Spleen (tissue), 11 donors: ENCODE measurements around the gene EXOC6B. TPM values are rescaled to one million over a fixed set of nuclear protein-coding genes. Genes with fewer than 3 reads are reported as not detected.

ENCODE experiments used
- DNase-seq: peaks from one replicate; pipeline ENCODE4 v3.0.0-alpha.2; 2020
- H3K27ac ChIP-seq, 8 donors: fragments of 200-600 bp; sonication (generic) in 7 of 8; 1 replicate in 4 of 8; 2 replicates in 4 of 8; pipeline versions ENCODE4 v1.5.0 to v1.8.0; 2016 to 2021; ENCODE audit warnings: inconsistent platforms in 4 of 8, mild to moderate bottlenecking in 4 of 8, moderate library complexity in 1 of 8
- H3K27me3 ChIP-seq, 7 donors: fragments of 200-600 bp; sonication (generic) in 6 of 7; replicated peaks in 1 of 7; 1 replicate in 4 of 7; 2 replicates in 3 of 7; pipeline versions ENCODE4 v1.5.0 to v1.8.0; 2016 to 2021; ENCODE audit warnings: inconsistent platforms in 3 of 7, mild to moderate bottlenecking in 1 of 7
- H3K36me3 ChIP-seq, 6 donors: fragments of 200-600 bp; sonication (generic) in 5 of 6; 1 replicate in 4 of 6; 2 replicates in 2 of 6; pipeline versions ENCODE4 v1.5.0 to v1.8.0; 2016 to 2021; ENCODE audit warnings: inconsistent platforms in 2 of 6
- H3K4me1 ChIP-seq, 6 donors: fragments of 200-600 bp; sonication (generic) in 5 of 6; 1 replicate in 3 of 6; 2 replicates in 3 of 6; pipeline versions ENCODE4 v1.5.0 to v1.8.0; 2016 to 2021; ENCODE audit warnings: inconsistent platforms in 3 of 6
- H3K4me3 ChIP-seq, 8 donors: fragments of 200-600 bp; sonication (generic) in 7 of 8; 1 replicate in 4 of 8; 2 replicates in 4 of 8; pipeline versions ENCODE4 v1.5.0 to v1.8.0; 2016 to 2021; ENCODE audit warnings: inconsistent platforms in 4 of 8, mild to moderate bottlenecking in 4 of 8, moderate library complexity in 2 of 8
- H3K9me3 ChIP-seq, 8 donors: fragments of 200-600 bp; sonication (generic) in 7 of 8; 1 replicate in 4 of 8; 2 replicates in 4 of 8; pipeline versions ENCODE4 v1.5.0 to v1.8.0; 2016 to 2021; ENCODE audit warnings: inconsistent platforms in 4 of 8
- CTCF ChIP-seq, 11 experiments: fragments of 200-600 bp in 7 of 11; fragments of 450-650 bp in 4 of 11; sonication (generic) in 4 of 11; IDR thresholded peaks in 8 of 11; conservative IDR thresholded peaks in 3 of 11; 1 replicate in 7 of 11; 2 replicates in 4 of 11; pipeline versions ENCODE4 v1.4.0 to v1.8.0; 2016 to 2021; ENCODE audit warnings: antibody characterized with exemption in 11 of 11, inconsistent platforms in 4 of 11, mild to moderate bottlenecking in 1 of 11
- POLR2A ChIP-seq, 3 donors: fragments of 450-650 bp; IDR thresholded peaks; one replicate each; pipeline ENCODE4 v1.5.1; 2017; ENCODE audit warnings: antibody characterized with exemption in 3 of 3, mild to moderate bottlenecking in 1 of 3
- POLR2AphosphoS5 ChIP-seq, 3 donors: sonication (generic); formaldehyde crosslinking; IDR thresholded peaks; one replicate each; pipeline ENCODE4 v1.5.1; 2017; ENCODE audit warnings: antibody characterized with exemption in 3 of 3
- WGBS, 5 donors: extraction: QIAGEN DNeasy Blood & Tissue Kit in 3 of 5; methylation state at CpG; one replicate each; pipeline versions ENCODE4 v1.1.5 to v1.1.7; 2013 to 2018; 5-methylcytosine and 5-hydroxymethylcytosine counted together
- intact Hi-C: fragments of 100-400 bp; cut with DNase I; formaldehyde crosslinking; loops from one replicate; pipeline ENCODE4 v1.15.0; 2023; ENCODE audit warnings: low total_unique reads
- polyA plus RNA-seq, 3 donors: library from polyadenylated mRNA; stranded (reverse); fragments of 200-250 nt; gene quantifications; one replicate each; pipeline ENCODE4 v1.2.1, GENCODE V29; 2013
- total RNA-seq, 7 donors: library from RNA; depleted of rRNA in 3 of 7; stranded (reverse); fragments of >200 nt in 3 of 7; fragmentation: NEBNext Ultra II Directional in 4 of 7; extraction: Animal tissue kit (Norgen Biotek cat#: 25700) in 4 of 7; gene quantifications; one replicate each; pipeline versions ENCODE4 v1.1.0 to v1.2.1, GENCODE V29; 2016 to 2021
- donor health status: healthy with polysubstance abuse.
- donor health status: DM: no; HTN: no; CAD: no; lungs with moderate emphysema.
- donor health status: DM: no; HTN: no; CAD: no.
- donor health status: Bipolar disorder and iron deficiency.
- donor health status: healthy.
- donor health status: DM: no; HTN: no; CAD: no.
- donor health status: DM: yes; HTN: yes; CAD: no.

The EXOC6B gene
- total and polyA plus RNA-seq, 10 donors: 1.0 to 27.9 (median 18.0) TPM

GRCh38 chr2:72573232-72573631 lies 252.6 kb downstream of the EXOC6B start:
- TF ChIP-seq POLR2AphosphoS5 (IDR thresholded peaks at IDR 0.05) (no peak), POLR2A (IDR thresholded peaks at IDR 0.05) (no peak), CTCF (IDR thresholded peaks at IDR 0.05 in 8 of 11, conservative IDR thresholded peaks at IDR 0.05 in 3 of 11) (no peak)
- peaks cover 0 to 13% (median 4%) of the 10 kb centered on the region in 6 donors for H3K4me1 ChIP-seq
- H3K27me3 ChIP-seq: no peaks in the 10 kb centered on the region
- WGBS, 5 donors: 95 to 100% (median 96%) methylated on average over 1 of the region's 1 CpG
- H3K4me3 ChIP-seq: no peak overlapping the region
- H3K9me3 ChIP-seq: no peaks in the 10 kb centered on the region
- no peak for DNase-seq
- no peaks in the 10 kb centered on the region for H3K36me3 ChIP-seq
- intact Hi-C loops: no loop called here
- H3K27ac ChIP-seq: no peak overlapping the region

GRCh38 chr2:72572501-72572900 lies 253.3 kb downstream of the EXOC6B start:
- no peaks in the 10 kb centered on the region for H3K27me3 ChIP-seq
- H3K4me3 ChIP-seq: no peak overlapping the region
- DNase-seq: no peak
- no peak overlapping the region for H3K27ac ChIP-seq
- H3K9me3 ChIP-seq: no peaks in the 10 kb centered on the region
- H3K4me1 ChIP-seq: peaks cover 0 to 11% (median 4%) of the 10 kb centered on the region in 6 donors
- TF ChIP-seq POLR2AphosphoS5 (IDR thresholded peaks at IDR 0.05): no peak
- intact Hi-C loops: no loop called here
- 78 to 84% (median 82%) methylated on average over 2 of the region's 2 CpGs for whole genome bisulfite sequencing, 5 donors
- no peaks in the 10 kb centered on the region for H3K36me3 ChIP-seq

- DNase-seq: no peak
- Histone ChIP-seq H3K27ac (no peak overlapping the region), H3K27me3 (no peaks in the 10 kb centered on the region), H3K9me3 (no peaks in the 10 kb centered on the region), H3K4me3 (no peak overlapping the region), H3K36me3 (no peaks in the 10 kb centered on the region), H3K4me1 (no peaks in the 10 kb centered on the region)
- intact Hi-C loops: no loop called here
- 83 to 94% (median 90%) methylated on average over 1 of the region's 1 CpG for WGBS, 5 donors
- TF ChIP-seq CTCF (IDR thresholded peaks at IDR 0.05 in 8 of 11, conservative IDR thresholded peaks at IDR 0.05 in 3 of 11) (no peak), POLR2A (IDR thresholded peaks at IDR 0.05) (no peak), POLR2AphosphoS5 (IDR thresholded peaks at IDR 0.05) (no peak)
Observed at GRCh38 chr2:72570413-72570812, 255.4 kb downstream of the EXOC6B start.

- H3K27ac ChIP-seq: peak overlapping the region in 1 of 8 donors; percentile 8
- intact Hi-C loops: no loop called here
- 27 to 29% (median 28%) methylated on average over 4 of the region's 4 CpGs for WGBS, 5 donors
Observed at GRCh38 chr2:72562451-72563153, 263.2 kb downstream of the EXOC6B start.

More at GRCh38 chr2:72562451-72563153, 263.2 kb downstream of the EXOC6B start:
- H3K36me3 ChIP-seq: peaks cover 0 to 8% (median 0%) of the 10 kb centered on the region in 6 donors
- peaks cover 0 to 15% (median 4%) of the 10 kb centered on the region in 6 donors for H3K4me1 ChIP-seq
- H3K9me3 ChIP-seq: no peaks in the 10 kb centered on the region
- no peak overlapping the region for H3K4me3 ChIP-seq
- no peaks in the 10 kb centered on the region for H3K27me3 ChIP-seq
- TF ChIP-seq POLR2AphosphoS5 (IDR thresholded peaks at IDR 0.05): no peak
- no peak for TF ChIP-seq CTCF (IDR thresholded peaks at IDR 0.05 in 8 of 11, conservative IDR thresholded peaks at IDR 0.05 in 3 of 11)
- TF ChIP-seq POLR2A (IDR thresholded peaks at IDR 0.05): no peak
- DNase-seq: no peak
